Neural cell (in vitro differentiated cells): ENCODE results near the gene IPO13. TPM values are rescaled to one million over a fixed set of nuclear protein-coding genes. Genes with fewer than 3 reads are reported as not detected.
A peak's percentile ranks its signal among the peaks of the same experiment; 100 is the strongest.

Experiments
- H2AFZ ChIP-seq: fragments of 200-600, 300-800 bp; sonication (generic), shearing (Covaris generic); 2 replicates; pipeline ENCODE4 v1.6.0; 2014; ENCODE audit warnings: low read depth, mild to moderate bottlenecking, antibody characterized with exemption, low read length, moderate library complexity
- H3F3A ChIP-seq: fragments of 200-600 bp; shearing (Covaris generic); 2 replicates; pipeline ENCODE4 v1.6.1; 2016; ENCODE audit warnings: mild to moderate bottlenecking, moderate library complexity, mixed read lengths, antibody characterized with exemption, low read length; ENCODE audit not compliant: insufficient read depth, poor library complexity, severe bottlenecking
- H3K27ac ChIP-seq: fragments of 200-600, 300-800 bp; sonication (generic), shearing (Covaris generic); 2 replicates; pipeline ENCODE4 v1.5.1; 2014; ENCODE audit warnings: mild to moderate bottlenecking, low read length, moderate library complexity
- H3K27me3 ChIP-seq: fragments of 300-800, 200-600 bp; sonication (generic), shearing (Covaris generic); 2 replicates; pipeline ENCODE4 v1.6.0; 2014; ENCODE audit warnings: mild to moderate bottlenecking, low read depth, low read length, moderate library complexity; ENCODE audit not compliant: insufficient read depth
- H3K36me3 ChIP-seq: fragments of 300-800, 200-600 bp; sonication (generic), shearing (Covaris generic); 2 replicates; pipeline ENCODE4 v1.5.1; 2014; ENCODE audit warnings: mild to moderate bottlenecking, antibody characterized with exemption, low read length, moderate library complexity; ENCODE audit not compliant: insufficient read depth
- H3K4me2 ChIP-seq: fragments of 300-800, 200-600 bp; sonication (generic), shearing (Covaris generic); 2 replicates; pipeline ENCODE4 v1.6.0; 2014; ENCODE audit warnings: mild to moderate bottlenecking, low read length
- H3K4me3 ChIP-seq: fragments of 300-800, 200-600 bp; sonication (generic), shearing (Covaris generic); 2 replicates; pipeline ENCODE4 v1.5.1; 2014; ENCODE audit warnings: mild to moderate bottlenecking, low read length, moderate library complexity
- H3K79me2 ChIP-seq: fragments of 200-600 bp; shearing (Covaris generic); replicated peaks from 2 replicates; pipeline ENCODE4 v1.6.0; 2014; ENCODE audit warnings: mild to moderate bottlenecking, low read length, moderate library complexity; ENCODE audit not compliant: insufficient read depth
- H3K9ac ChIP-seq: fragments of 300-800, 200-600 bp; sonication (generic), shearing (Covaris generic); 2 replicates; pipeline ENCODE4 v1.6.1; 2016; ENCODE audit warnings: mild to moderate bottlenecking, low read length, mixed read lengths
- H3K9me2 ChIP-seq: fragments of 200-600 bp; shearing (Covaris generic); 2 replicates; pipeline ENCODE4 v1.6.1; 2016; ENCODE audit warnings: mild to moderate bottlenecking, low read length, mixed read lengths; ENCODE audit not compliant: insufficient read depth
- H3K9me3 ChIP-seq: fragments of 200-600, 300-800 bp; sonication (generic), shearing (Covaris generic); 2 replicates; pipeline ENCODE4 v1.6.1; 2016; ENCODE audit warnings: mild to moderate bottlenecking, mixed run types, low read length, moderate library complexity, mixed read lengths
- H4K20me1 ChIP-seq: fragments of 200-600 bp; shearing (Covaris generic); 2 replicates; pipeline ENCODE4 v1.6.1; 2016; ENCODE audit warnings: mild to moderate bottlenecking, mixed run types; ENCODE audit not compliant: insufficient read depth
- CTCF ChIP-seq: fragments of 450-650 bp; IDR thresholded peaks from 2 replicates; pipeline ENCODE4 v1.5.1; 2014; ENCODE audit warnings: antibody characterized with exemption, mild to moderate bottlenecking, moderate library complexity; ENCODE audit not compliant: poor library complexity, severe bottlenecking
- EP300 ChIP-seq: fragments of 450-650 bp; conservative IDR thresholded peaks from 2 replicates; pipeline ENCODE4 v1.6.1; 2014; ENCODE audit warnings: antibody characterized with exemption, mild to moderate bottlenecking, moderate library complexity; ENCODE audit not compliant: poor library complexity, severe bottlenecking
- EZH2 ChIP-seq: fragments of 200-600, 300-800 bp; shearing (Covaris generic), sonication (generic); IDR thresholded peaks from 2 replicates; pipeline ENCODE4 v1.6.1; 2014; ENCODE audit warnings: antibody characterized with exemption, low read length, borderline replicate concordance, mild to moderate bottlenecking; ENCODE audit not compliant: insufficient read depth, poor library complexity, severe bottlenecking
- MXI1 ChIP-seq: fragments of 450-650 bp; conservative IDR thresholded peaks from 2 replicates; pipeline ENCODE4 v1.6.1; 2014; ENCODE audit warnings: antibody characterized with exemption, mild to moderate bottlenecking; ENCODE audit not compliant: poor library complexity, severe bottlenecking
- POLR2AphosphoS5 ChIP-seq: IDR thresholded peaks from 2 replicates; pipeline ENCODE4 v1.6.1; 2012
- RAD21 ChIP-seq: fragments of 450-650 bp; conservative IDR thresholded peaks from 2 replicates; pipeline ENCODE4 v1.6.1; 2014; ENCODE audit warnings: antibody characterized with exemption, mild to moderate bottlenecking, moderate library complexity
- REST ChIP-seq: IDR thresholded peaks from 2 replicates; pipeline ENCODE4 v1.6.1; 2012; ENCODE audit warnings: borderline replicate concordance
- SMC3 ChIP-seq: fragments of 450-650 bp; conservative IDR thresholded peaks from 2 replicates; pipeline ENCODE4 v1.6.1; 2014; ENCODE audit warnings: antibody characterized with exemption, mild to moderate bottlenecking, moderate library complexity; ENCODE audit not compliant: poor library complexity
- TAF1 ChIP-seq: IDR thresholded peaks from 2 replicates; pipeline ENCODE4 v1.6.1; 2012; ENCODE audit warnings: low read depth
- polyA plus RNA-seq: library from polyadenylated mRNA; depleted of rRNA; stranded (reverse); fragments of >200 nt; gene quantifications from 2 replicates; pipeline ENCODE4 v1.2.3, GENCODE V29; 2014

Gene IPO13
- polyA plus RNA-seq, 1 donor from 2014 or later, result 29.8 TPM

- peaks cover 51% of the 10 kb centered on the region for H3K79me2 ChIP-seq
- peak overlapping the region; percentile 99 for H3K27ac ChIP-seq
- no peaks in the 10 kb centered on the region for H3K9me2 ChIP-seq
- no peaks in the 10 kb centered on the region for H3K9me3 ChIP-seq
- H3K9ac ChIP-seq, result peak overlapping the region; percentile 86
- peak overlapping the region; percentile 6 for H2AFZ ChIP-seq
- H3K27me3 ChIP-seq, result no peaks in the 10 kb centered on the region
- peak overlapping the region; percentile 95 for H3K4me2 ChIP-seq
- no peaks in the 10 kb centered on the region for H3F3A ChIP-seq
- TF ChIP-seq TAF1 (peak; percentile 81), CTCF (no peak), MXI1 (peak; percentile 56), EP300 (peak; percentile 86), POLR2AphosphoS5 (peak; percentile 96), SMC3 (peak; percentile 46), EZH2 (no peak), RAD21 (peak; percentile 34), REST (peak; percentile 91)
- no peaks in the 10 kb centered on the region for H4K20me1 ChIP-seq
- H3K36me3 ChIP-seq, result peaks cover 2% of the 10 kb centered on the region
- H3K4me3 ChIP-seq, result peak overlapping the region; percentile 78
Measured at GRCh38 chr1:43952731-43953346, 6.1 kb downstream of the IPO13 start.

GRCh38 chr1:43953361-43953760 lies 6.6 kb downstream of the IPO13 start:
- H3K27me3 ChIP-seq, result no peaks in the 10 kb centered on the region
- no peaks in the 10 kb centered on the region for H4K20me1 ChIP-seq
- H3K4me3 ChIP-seq, result peak overlapping the region; percentile 78
- peaks cover 46% of the 10 kb centered on the region for H3K79me2 ChIP-seq
- peak overlapping the region; percentile 95 for H3K4me2 ChIP-seq
- no peaks in the 10 kb centered on the region for H3K9me2 ChIP-seq
- H2AFZ ChIP-seq, result peak overlapping the region; percentile 6
- no peaks in the 10 kb centered on the region for H3K9me3 ChIP-seq
- peak overlapping the region; percentile 86 for H3K9ac ChIP-seq
- H3F3A ChIP-seq, result no peaks in the 10 kb centered on the region
- peak overlapping the region; percentile 99 for H3K27ac ChIP-seq
- TF ChIP-seq EZH2 (no peak), REST (no peak), TAF1 (no peak), POLR2AphosphoS5 (no peak), SMC3 (no peak), RAD21 (no peak), MXI1 (no peak), EP300 (no peak), CTCF (no peak)
- H3K36me3 ChIP-seq, result peaks cover 8% of the 10 kb centered on the region
